HG03575 (cell line): ENCODE measurements around the gene NDUFA8.

Experiments used
- ATAC-seq: cut with Tn5 transposase; IDR thresholded peaks from one replicate; pipeline ENCODE4 v1.9.1; 2021; ENCODE audit not compliant: unreplicated experiment, insufficient number of reproducible peaks, low FRiP score; ENCODE audit errors: extremely low read depth

Gene NDUFA8

GRCh38 chr9:122186777-122187470, 27.3 kb upstream of the NDUFA8 start:
- no peak for ATAC-seq

GRCh38 chr9:122186301-122186700, 26.7 kb upstream of the NDUFA8 start:
- no peak for ATAC-seq

DNA sequence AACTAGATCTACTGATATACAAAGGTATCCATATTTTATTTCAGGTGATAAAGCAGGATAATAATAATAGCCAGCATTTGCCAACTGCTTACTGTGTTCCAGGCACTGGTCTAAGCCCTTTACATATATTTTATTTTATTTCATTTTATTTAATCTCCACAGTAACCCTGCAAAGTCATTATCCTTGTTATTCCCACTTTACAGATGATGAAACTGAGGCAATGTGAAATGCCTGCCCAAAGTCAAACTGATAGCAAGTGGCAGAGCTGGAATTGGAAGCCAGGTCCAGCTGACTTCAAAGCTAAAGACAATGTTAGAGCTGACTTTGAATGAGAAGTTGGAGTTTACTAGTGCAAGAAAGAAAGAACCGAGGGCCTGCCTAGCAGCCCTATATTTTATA, 25.0 kb upstream of the NDUFA8 start:
- ATAC-seq = no peak

- no peak for ATAC-seq
These were observed 23.9 kb upstream of the NDUFA8 start for GRCh38 chr9:122183501-122183900.

- no peak for ATAC-seq
These were observed 21.1 kb upstream of the NDUFA8 start for GRCh38 chr9:122180633-122181032.

DNA sequence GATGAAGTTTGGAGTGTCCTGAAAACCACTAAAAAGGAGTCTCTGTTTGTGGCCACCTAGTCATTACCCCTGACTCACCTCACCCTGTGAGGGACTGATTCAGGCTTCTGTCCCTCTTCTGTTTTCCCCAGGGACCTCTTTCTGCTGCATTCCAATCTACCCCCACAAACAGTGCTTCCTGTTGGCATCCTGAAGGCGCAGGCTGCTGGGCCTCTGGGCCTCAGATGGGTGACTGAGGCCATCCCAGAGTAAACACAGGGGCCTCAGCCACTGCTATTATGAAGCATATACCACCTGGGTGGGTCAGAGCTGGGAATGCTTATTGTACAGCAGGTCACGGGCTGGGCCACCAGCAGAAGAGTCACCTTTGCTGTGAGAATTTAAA, 20.1 kb upstream of the NDUFA8 start:
- ATAC-seq = no peak

GRCh38 chr9:122179054-122179689, 19.6 kb upstream of the NDUFA8 start:
- ATAC-seq = no peak

DNA sequence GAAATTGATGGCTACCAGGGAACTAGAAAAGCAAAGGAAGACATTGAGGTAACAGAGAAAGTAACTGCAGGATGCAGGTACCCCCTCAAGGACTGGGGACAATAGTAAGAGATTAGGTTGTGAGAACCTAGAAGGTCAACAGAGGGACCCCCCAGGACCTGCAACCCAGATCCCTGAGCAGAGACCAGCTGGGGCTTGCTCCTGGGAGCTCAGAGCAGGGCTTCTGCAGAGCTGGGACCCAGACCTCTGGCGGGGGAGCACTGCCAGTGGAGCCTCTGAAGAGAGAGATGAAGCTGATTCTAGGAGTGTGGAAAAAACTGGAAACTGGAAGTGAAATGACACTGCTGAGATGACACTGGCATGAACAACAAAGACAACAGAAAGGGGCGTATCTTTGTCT, 17.3 kb upstream of the NDUFA8 start:
- no peak for ATAC-seq

DNA sequence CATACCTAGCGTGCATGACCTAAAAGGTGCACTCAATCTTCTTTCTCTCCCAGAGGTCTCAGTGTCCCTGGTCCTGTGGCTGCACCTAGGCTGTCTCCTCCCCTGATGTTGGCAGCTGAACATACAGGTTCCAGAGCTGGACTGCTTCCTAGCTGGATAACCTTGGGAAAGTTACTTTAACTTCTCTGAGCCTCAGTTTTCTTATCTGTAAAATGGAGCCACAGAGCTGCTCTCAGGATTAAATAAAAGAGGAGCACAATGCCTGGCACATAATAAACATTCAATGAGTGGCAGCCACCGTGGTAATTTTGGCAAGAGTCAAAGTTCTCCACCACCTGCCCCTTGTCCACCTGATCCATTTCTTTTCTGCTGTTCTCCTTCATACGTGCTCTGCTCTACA, 14.1 kb upstream of the NDUFA8 start:
- no peak for ATAC-seq

- no peak for ATAC-seq
These were observed 12.6 kb upstream of the NDUFA8 start for GRCh38 chr9:122172131-122172530.

DNA sequence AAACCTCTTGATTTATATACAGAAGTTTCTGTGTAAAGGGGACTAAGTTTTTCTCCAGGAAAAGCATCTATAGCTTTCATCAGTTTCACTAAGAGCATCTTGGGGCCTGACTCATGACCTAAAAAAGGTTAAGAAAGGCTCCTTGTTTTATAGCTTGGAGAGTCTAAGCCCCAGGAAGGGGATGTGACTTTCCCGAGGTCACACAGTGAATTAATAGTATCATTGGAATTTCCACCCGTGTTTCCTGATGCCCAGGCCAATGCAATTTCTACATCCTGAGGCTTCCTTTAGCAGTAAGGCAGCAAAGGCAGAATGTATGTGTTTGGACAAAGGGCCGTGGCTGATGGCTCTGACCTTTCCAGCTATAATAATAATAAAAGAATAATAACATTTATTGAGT, 8.8 kb upstream of the NDUFA8 start:
- no peak for ATAC-seq

DNA sequence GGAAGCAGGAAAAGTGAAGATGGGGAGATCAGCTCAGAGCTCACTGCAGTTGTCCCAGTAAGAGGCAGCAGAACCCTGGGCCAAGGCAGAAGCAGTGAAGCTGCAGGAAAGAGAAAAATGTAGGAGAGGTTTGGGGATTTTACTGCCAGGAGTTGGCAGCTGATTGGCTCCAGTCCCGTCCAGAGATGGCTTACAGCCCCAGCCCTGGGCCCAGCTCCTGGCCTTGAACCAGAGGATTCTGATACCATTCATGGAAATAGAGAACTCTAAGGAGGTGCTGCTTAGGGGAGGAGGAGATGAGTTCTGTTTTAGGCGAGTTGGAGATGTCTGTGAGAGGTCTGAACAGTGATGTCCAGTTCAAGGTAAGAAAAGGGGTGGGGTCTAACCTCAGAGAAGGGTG, 4.7 kb upstream of the NDUFA8 start:
- no peak for ATAC-seq

DNA sequence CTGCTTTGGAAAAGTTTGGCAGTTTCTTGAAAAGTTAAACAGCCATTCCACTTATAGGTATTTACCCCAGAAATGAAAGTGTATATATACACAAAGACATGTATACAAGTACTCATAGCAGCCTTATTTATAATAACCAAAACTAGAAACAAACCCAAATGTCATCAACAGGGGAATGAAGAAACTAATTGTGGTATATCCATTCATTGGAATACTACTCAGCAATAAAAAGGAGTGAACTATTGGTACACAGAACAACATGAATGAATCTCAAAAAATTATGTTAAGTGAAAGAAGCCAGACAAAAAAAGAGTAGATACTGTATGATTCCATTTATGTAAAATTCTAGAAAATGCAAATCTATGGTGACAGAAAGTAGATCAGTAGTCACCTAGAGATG, 2.8 kb upstream of the NDUFA8 start:
- no peak for ATAC-seq

DNA sequence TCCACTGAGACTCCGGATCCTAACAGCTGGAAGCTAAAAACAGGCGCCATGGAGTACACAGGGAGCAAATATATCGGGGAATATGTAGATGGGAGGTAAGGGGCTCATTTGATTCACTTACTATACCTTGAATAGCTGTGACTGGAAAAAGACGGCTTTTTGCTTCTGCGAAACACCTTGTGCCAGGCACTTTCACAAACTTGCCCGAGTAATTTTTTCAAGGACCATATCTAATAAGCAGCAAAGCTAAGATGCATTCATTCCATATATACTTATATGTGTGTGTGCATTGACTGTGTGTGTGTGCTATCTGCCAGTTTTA, 307 bp upstream of the NDUFA8 start:
- no peak for ATAC-seq

DNA sequence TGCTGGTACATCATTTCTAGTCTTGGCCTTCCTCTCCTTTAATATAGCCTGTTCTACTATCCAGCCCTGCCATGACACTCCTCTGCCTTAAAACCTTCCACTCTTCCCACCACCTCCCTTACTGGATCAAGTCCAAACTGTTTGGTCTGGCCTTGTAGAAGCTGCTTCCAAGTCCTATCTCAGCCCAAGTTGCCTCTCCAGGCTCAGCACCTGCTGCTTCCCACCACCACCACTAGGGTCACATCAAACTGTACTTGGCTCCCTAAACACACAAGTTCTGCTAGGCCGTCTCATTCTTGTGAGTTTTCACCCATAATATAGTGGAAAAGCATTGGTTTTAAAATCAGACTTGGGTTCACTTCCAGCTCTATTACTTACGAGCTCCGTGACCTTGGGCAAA, 1.4 kb downstream of the NDUFA8 start:
- ATAC-seq = no peak

- no peak for ATAC-seq
These were observed 3.8 kb downstream of the NDUFA8 start for GRCh38 chr9:122155796-122156195.

DNA sequence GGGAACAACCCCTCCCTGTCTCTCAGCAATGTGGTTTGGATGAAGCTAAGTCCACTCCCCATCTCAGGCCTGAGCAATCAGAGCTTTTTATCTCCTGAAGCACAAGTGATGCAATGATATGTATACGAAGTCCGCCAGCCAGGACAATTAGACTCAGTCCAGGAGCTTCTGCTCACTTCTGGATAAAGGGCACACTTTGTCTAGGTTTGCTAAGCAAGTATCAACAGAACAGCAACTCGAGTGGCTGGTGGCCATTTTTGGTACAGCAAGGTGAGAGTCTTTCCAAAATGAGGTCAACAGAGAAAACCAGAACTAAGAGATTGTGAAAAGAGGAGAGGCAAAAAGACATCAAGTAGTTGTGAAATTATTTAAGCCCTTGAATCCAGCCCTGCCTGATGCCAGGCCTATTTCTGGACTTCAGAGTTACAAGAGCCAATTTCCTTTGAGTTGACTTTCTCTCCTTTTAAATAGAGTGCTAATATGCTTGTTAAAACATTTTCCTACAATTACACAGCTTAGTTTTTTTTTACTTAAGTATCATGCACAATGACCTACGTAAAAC, 8.2 kb downstream of the NDUFA8 start:
- ATAC-seq = no peak

DNA sequence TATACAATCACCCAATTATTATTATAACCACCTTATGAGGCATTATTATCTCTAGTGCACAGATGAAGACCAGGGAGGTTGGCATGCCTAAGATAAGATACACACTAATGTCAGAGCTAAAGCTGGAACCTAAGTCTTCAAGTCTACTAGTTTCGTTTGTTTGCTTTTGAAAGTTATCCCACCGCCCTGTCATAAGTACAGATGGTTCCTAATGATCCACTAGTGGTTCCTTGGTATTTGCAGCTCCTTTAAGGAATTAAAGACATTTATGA, 14.1 kb downstream of the NDUFA8 start:
- no peak for ATAC-seq

DNA sequence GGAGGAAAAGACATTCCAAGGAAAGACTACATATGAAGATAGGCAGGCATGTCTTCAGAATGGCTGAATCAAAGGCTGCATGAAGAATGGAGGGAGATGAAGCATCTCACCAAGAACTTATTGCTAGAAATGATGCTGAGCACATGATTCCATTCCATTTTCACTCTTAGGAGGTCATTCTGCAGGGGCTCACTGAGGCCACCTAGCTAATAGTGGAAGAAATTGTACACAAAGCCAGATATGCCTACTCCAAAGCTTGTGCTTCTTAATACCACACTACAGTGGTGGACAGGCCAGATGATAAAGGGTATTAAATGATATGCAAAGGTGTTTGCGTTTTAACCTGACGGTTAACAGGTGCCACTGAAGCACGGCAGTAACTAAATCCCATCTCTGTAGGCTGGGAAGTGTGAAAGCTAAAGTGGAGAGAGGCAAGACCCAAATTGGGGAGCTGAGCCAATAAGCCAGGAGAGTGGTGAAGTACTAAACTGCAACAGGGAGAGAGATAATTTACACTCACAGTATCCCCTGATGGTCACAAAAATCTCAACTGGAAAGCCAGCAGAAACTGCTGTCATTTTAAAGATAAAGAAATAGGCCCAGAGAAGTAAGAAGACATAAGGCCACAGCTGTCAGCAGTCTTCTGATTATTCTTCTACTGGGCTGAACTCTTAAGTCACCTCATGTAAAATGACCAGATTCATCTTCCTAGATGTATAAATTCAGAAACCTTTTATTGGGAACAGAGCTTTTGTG, 14.6 kb downstream of the NDUFA8 start:
- ATAC-seq = no peak

- no peak for ATAC-seq
These were observed 15.6 kb downstream of the NDUFA8 start for GRCh38 chr9:122143876-122144405.
